Measurements from ENCODE around the gene PIAS1. TPM values are rescaled to one million over a fixed set of nuclear protein-coding genes. Genes with fewer than 3 reads are reported as not detected.

Gene PIAS1
- total RNA-seq, 1 donor, result 39.0 TPM

GRCh38 chr15:68034719-68035293, 19.3 kb upstream of the PIAS1 start:
- DNase-seq (ENCODE audit: low read depth), result no peak
- H3K4me3 ChIP-seq (ENCODE audit: low read depth, low read length), result no peak overlapping the region
- TF ChIP-seq CTCF (IDR thresholded peaks at IDR 0.05; ENCODE audit: insufficient read depth, low read length), result no peak

DNA sequence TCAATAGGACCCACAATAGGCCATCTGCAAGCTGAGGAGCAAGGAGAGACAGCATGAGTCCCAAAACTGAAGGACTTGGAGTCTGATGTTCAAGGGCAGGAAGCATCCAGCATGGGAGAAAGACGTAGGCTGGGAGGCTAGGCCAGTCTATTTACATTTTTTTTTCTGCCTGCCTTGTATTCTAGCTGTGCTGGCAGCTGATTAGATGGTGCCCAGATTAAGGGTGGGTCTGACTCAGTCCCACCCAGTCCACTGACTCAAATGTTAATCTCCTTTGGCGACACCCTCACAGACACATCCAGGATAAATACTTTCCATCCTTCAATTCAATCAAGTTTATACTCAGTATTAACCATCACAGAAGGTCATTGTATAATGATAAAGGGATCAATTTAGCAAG, 15.9 kb upstream of the PIAS1 start:
- TF ChIP-seq CTCF (IDR thresholded peaks at IDR 0.05; ENCODE audit: insufficient read depth, low read length), result no peak
- DNase-seq (ENCODE audit: low read depth), result no peak
- H3K4me3 ChIP-seq (ENCODE audit: low read depth, low read length), result no peak overlapping the region

DNA sequence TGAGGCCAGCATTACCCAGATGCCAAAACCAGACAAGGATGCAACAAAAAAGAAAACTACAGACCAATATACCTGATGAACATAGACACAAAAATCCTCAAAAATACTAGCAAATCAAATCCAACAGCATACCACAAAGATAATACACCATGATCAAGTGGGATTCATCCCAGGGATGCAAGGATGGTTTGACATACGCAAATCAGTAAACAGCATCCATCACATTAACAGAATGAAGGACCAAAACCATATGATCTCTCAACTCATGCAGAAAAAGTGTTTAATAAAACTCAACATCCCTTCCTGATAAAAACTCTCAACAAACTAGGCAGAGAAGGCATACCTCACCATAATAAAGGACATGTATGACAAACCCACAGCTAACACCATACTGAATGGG, 14.0 kb upstream of the PIAS1 start:
- H3K4me3 ChIP-seq (ENCODE audit: low read depth, low read length), result no peak overlapping the region
- no peak for TF ChIP-seq CTCF (IDR thresholded peaks at IDR 0.05; ENCODE audit: insufficient read depth, low read length)
- DNase-seq (ENCODE audit: low read depth), result no peak

- no peak for DNase-seq (ENCODE audit: low read depth)
- no peak for TF ChIP-seq CTCF (IDR thresholded peaks at IDR 0.05; ENCODE audit: insufficient read depth, low read length)
- H3K4me3 ChIP-seq (ENCODE audit: low read depth, low read length), result no peak overlapping the region
Observed at GRCh38 chr15:68042156-68042854, 11.8 kb upstream of the PIAS1 start.

- TF ChIP-seq CTCF (IDR thresholded peaks at IDR 0.05; ENCODE audit: insufficient read depth, low read length), result no peak
- DNase-seq (ENCODE audit: low read depth), result no peak
- no peak overlapping the region for H3K4me3 ChIP-seq (ENCODE audit: low read depth, low read length)
Observed at GRCh38 chr15:68042855-68043222, 11.3 kb upstream of the PIAS1 start.

GRCh38 chr15:68045289-68046265, 8.5 kb upstream of the PIAS1 start:
- H3K4me3 ChIP-seq (ENCODE audit: low read depth, low read length), result no peak overlapping the region
- TF ChIP-seq CTCF (IDR thresholded peaks at IDR 0.05; ENCODE audit: insufficient read depth, low read length), result no peak
- no peak for DNase-seq (ENCODE audit: low read depth)

Data from fibroblast of the aortic adventitia (primary cell).